ENCODE measurements around the gene COQ4.
A peak's percentile ranks its signal among the peaks of the same experiment; 100 is the strongest.

COQ4 gene

GRCh38 chr9:128372784-128373183 is 50.1 kb downstream of the COQ4 start:
- no peak for DNase-seq (ENCODE audit: low read depth, low spot score)

- no peak for DNase-seq (ENCODE audit: low read depth, low spot score)
Measured at GRCh38 chr9:128374221-128374675, 51.6 kb downstream of the COQ4 start.

GRCh38 chr9:128375865-128376264 is 53.2 kb downstream of the COQ4 start:
- no peak for DNase-seq (ENCODE audit: low read depth, low spot score)

GRCh38 chr9:128382261-128382660 is 59.6 kb downstream of the COQ4 start:
- DNase-seq (ENCODE audit: low read depth, low spot score), result peak; percentile 62

GRCh38 chr9:128383007-128383753 is 60.5 kb downstream of the COQ4 start:
- DNase-seq (ENCODE audit: low read depth, low spot score), result no peak
